ENCODE data around the gene RPL22. TPM values are rescaled to one million over a fixed set of nuclear protein-coding genes. Genes with fewer than 3 reads are reported as not detected.

Gene RPL22
- total and polyA plus RNA-seq, 3 experiments from 2014 or later: 213 to 449 (median 397) TPM

GRCh38 chr1:6141592-6141991 is 57.8 kb downstream of the RPL22 start:
- H3K27ac ChIP-seq (ENCODE audit: low read depth, low read length): no peak overlapping the region
- Mint-ChIP-seq H3K9me3 (no peaks in the 10 kb centered on the region), H3K27me3 (peaks cover 4 to 7% of the 10 kb centered on the region in 2 donors), H3K4me1 (no peaks in the 10 kb centered on the region), H3K36me3 (no peaks in the 10 kb centered on the region), H3K4me3 (no peak overlapping the region), H3K27ac (peak overlapping the region in 1 of 8 donors; percentile 15)
- ChIA-PET CTCF (no interaction called here), POLR2A (no interaction called here)
- no peak for DNase-seq
- H3K4me3 ChIP-seq (ENCODE audit: low read length): no peak overlapping the region
- no peaks in the 10 kb centered on the region for H3K36me3 ChIP-seq (ENCODE audit: insufficient read depth, low read length)
- H3K27me3 ChIP-seq (ENCODE audit: insufficient read depth, low read length, poor library complexity, severe bottlenecking): no peaks in the 10 kb centered on the region
- H3K9me3 ChIP-seq (ENCODE audit: low read length): no peaks in the 10 kb centered on the region
- no peaks in the 10 kb centered on the region for H3K4me1 ChIP-seq (ENCODE audit: insufficient read depth, low read length)

DNA sequence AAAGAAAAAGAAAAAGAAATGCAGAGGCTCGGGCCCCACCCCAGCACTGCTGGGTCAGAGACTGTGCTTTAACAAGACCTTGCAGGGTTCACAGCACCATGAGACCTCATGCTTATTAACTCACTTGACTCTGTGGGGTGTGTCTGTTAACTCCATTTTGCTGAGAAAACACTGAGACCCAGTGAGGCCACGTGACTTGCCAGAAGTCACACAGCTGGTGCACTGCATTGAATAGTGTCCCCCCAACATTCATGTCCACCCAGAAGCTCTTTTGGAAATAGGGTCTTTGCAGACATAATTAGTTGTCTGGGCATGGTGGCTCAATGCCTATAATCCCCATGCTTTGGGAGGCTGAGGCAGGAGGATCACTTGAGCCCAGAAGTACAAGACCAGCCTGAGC is 59.0 kb downstream of the RPL22 start:
- H3K4me1 Mint-ChIP-seq: no peaks in the 10 kb centered on the region
- ChIA-PET POLR2A (no interaction called here), CTCF (no interaction called here)

DNA sequence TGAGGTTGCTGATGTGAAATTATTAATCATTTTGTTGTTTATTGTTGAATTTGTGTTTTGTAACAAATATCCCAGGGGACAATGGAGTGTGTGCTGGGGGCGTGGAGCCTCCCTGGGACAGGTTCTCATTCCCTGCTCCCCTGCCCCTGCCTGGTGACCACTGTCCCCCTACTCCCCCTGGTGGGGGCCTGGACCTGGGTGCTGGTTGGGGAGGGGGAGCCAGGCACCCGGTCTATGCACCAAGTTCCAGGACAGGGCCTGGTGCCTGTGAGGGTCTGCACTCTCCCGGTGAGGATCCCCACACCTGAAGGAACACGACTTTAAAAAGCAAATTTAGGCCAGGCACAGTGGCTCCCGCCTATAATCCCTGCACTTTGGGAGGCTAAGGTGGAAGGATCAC is 61.6 kb downstream of the RPL22 start:
- no peak overlapping the region for H3K4me3 Mint-ChIP-seq
- peaks cover 0 to 3% of the 10 kb centered on the region in 2 donors for H3K27me3 Mint-ChIP-seq
- H3K36me3 Mint-ChIP-seq: no peaks in the 10 kb centered on the region
- H3K27ac Mint-ChIP-seq: no peak overlapping the region
- DNase-seq: peak in 1 of 5 donors; percentile 37
- Histone ChIP-seq H3K36me3 (ENCODE audit: insufficient read depth, low read length) (no peaks in the 10 kb centered on the region), H3K4me1 (ENCODE audit: insufficient read depth, low read length) (no peaks in the 10 kb centered on the region), H3K4me3 (ENCODE audit: low read length) (no peak overlapping the region), H3K27ac (ENCODE audit: low read depth, low read length) (no peak overlapping the region), H3K9me3 (ENCODE audit: low read length) (no peaks in the 10 kb centered on the region), H3K27me3 (ENCODE audit: insufficient read depth, low read length, poor library complexity, severe bottlenecking) (no peaks in the 10 kb centered on the region)
- ChIA-PET CTCF (no interaction called here), POLR2A (no interaction called here)
- H3K4me1 Mint-ChIP-seq: no peaks in the 10 kb centered on the region
- no peaks in the 10 kb centered on the region for H3K9me3 Mint-ChIP-seq

More for the DNA sequence above, 59.0 kb downstream of the RPL22 start:
- no peak overlapping the region for H3K4me3 Mint-ChIP-seq
- H3K27ac Mint-ChIP-seq: no peak overlapping the region
- H3K4me3 ChIP-seq (ENCODE audit: low read length): no peak overlapping the region
- no peaks in the 10 kb centered on the region for H3K9me3 Mint-ChIP-seq
- H3K9me3 ChIP-seq (ENCODE audit: low read length): no peaks in the 10 kb centered on the region
- DNase-seq: no peak
- no peaks in the 10 kb centered on the region for H3K36me3 ChIP-seq (ENCODE audit: insufficient read depth, low read length)
- H3K27me3 Mint-ChIP-seq: peaks cover 2 to 4% of the 10 kb centered on the region in 2 donors
- no peaks in the 10 kb centered on the region for H3K36me3 Mint-ChIP-seq
- no peak overlapping the region for H3K27ac ChIP-seq (ENCODE audit: low read depth, low read length)
- H3K4me1 ChIP-seq (ENCODE audit: insufficient read depth, low read length): no peaks in the 10 kb centered on the region
- no peaks in the 10 kb centered on the region for H3K27me3 ChIP-seq (ENCODE audit: insufficient read depth, low read length, poor library complexity, severe bottlenecking)

DNA sequence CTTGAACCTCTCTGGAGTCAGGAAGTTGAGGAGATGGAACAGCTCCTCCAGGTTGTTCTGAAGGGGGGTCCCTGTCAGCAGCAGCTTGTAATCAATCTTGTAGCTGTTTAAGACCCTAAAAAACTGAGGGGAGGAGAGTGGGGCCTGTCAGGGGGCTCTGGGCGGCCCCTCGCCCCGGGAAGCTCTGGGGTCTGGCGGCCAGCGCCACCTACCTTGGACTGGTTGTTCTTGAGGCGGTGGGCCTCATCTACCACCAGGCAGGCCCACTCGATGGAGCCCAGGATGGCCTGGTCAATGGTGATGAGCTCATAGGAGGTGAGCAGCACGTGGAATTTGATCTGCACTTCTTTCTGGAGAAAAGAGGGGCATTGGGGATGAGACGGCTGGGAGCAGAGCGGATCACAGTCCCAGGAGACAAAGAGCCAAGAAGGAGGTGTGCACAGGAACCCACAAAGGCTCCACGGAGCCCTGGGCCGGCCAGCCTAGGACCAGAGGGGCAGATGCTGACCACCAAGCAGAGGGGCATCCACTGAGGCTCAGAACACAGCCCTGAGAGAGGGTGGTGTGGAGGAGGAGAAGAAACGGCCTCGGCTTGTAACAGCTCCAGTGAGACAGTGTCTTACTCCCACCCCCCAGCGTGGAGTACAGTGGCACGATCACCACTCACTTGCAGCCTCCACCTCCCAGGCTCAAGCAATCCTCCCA is 62.7 kb downstream of the RPL22 start:
- Histone ChIP-seq H3K4me1 (ENCODE audit: insufficient read depth, low read length) (no peaks in the 10 kb centered on the region), H3K4me3 (ENCODE audit: low read length) (no peak overlapping the region), H3K9me3 (ENCODE audit: low read length) (no peaks in the 10 kb centered on the region), H3K27me3 (ENCODE audit: insufficient read depth, low read length, poor library complexity, severe bottlenecking) (no peaks in the 10 kb centered on the region), H3K27ac (ENCODE audit: low read depth, low read length) (no peak overlapping the region), H3K36me3 (ENCODE audit: insufficient read depth, low read length) (no peaks in the 10 kb centered on the region)
- peaks cover 0 to 3% of the 10 kb centered on the region in 2 donors for H3K27me3 Mint-ChIP-seq
- POLR2A ChIA-PET: no interaction called here
- peak in 1 of 5 donors; percentile 3 for DNase-seq
- H3K4me1 Mint-ChIP-seq: no peaks in the 10 kb centered on the region
- H3K36me3 Mint-ChIP-seq: no peaks in the 10 kb centered on the region
- no peaks in the 10 kb centered on the region for H3K9me3 Mint-ChIP-seq
- peak overlapping the region in 1 of 8 donors; percentile 85 for H3K27ac Mint-ChIP-seq
- no peak overlapping the region for H3K4me3 Mint-ChIP-seq
- CTCF ChIA-PET: no interaction called here

Other genes with a start within 250 kb of the RPL22 start
- gene NPHP4, start 207.2 kb downstream of the RPL22 start, total RNA-seq: 10 to 100 TPM; 11.2 to 11.5 TPM
- 1.2 TPM for gene NPHP4, start 207.2 kb downstream of the RPL22 start, polyA plus RNA-seq
- gene KCNAB2, start 153.7 kb downstream of the RPL22 start, total RNA-seq: 100 to 1,000 TPM; 171 TPM
- gene KCNAB2, start 153.7 kb downstream of the RPL22 start, polyA plus RNA-seq: 52.6 TPM
- under 1 TPM; 0.61 to 0.82 TPM for gene CHD5, start 19.3 kb downstream of the RPL22 start, total RNA-seq
- not detected for gene CHD5, start 19.3 kb downstream of the RPL22 start, polyA plus RNA-seq
- 10 to 100 TPM; 10.8 to 12.8 TPM for gene RNF207, start 6.5 kb upstream of the RPL22 start, total RNA-seq
- 0.22 TPM for gene RNF207, start 6.5 kb upstream of the RPL22 start, polyA plus RNA-seq
- 10 to 100 TPM; 79.1 to 79.4 TPM for gene ICMT, start 36.4 kb upstream of the RPL22 start, total RNA-seq
- gene ICMT, start 36.4 kb upstream of the RPL22 start, polyA plus RNA-seq: 24.4 TPM
- gene HES3, start 44.6 kb upstream of the RPL22 start, total RNA-seq: not detected
- not detected for gene HES3, start 44.6 kb upstream of the RPL22 start, polyA plus RNA-seq
- under 1 TPM; 0.50 to 0.66 TPM for gene GPR153, start 61.5 kb upstream of the RPL22 start, total RNA-seq
- 0.39 TPM for gene GPR153, start 61.5 kb upstream of the RPL22 start, polyA plus RNA-seq
- gene ACOT7, start 194.2 kb upstream of the RPL22 start, total RNA-seq: 100 to 1,000 TPM; 109 TPM
- 10.0 TPM for gene ACOT7, start 194.2 kb upstream of the RPL22 start, polyA plus RNA-seq
- under 1 TPM; 0.18 to 0.35 TPM for gene HES2, start 220.3 kb upstream of the RPL22 start, total RNA-seq
- gene HES2, start 220.3 kb upstream of the RPL22 start, polyA plus RNA-seq: not detected
- gene ESPN, start 225.2 kb upstream of the RPL22 start, total RNA-seq: under 1 TPM; 0.28 to 0.60 TPM
- 0.48 TPM for gene ESPN, start 225.2 kb upstream of the RPL22 start, polyA plus RNA-seq